Upper lobe of left lung (tissue), 6 donors: ENCODE data around the gene DSTN. TPM values are rescaled to one million over a fixed set of nuclear protein-coding genes. Genes with fewer than 3 reads are reported as not detected.
A peak's percentile ranks its signal among the peaks of the same experiment; 100 is the strongest.

Source experiments
- ATAC-seq, 2 donors: fragments of 200-7000 bp; cut with Tn5 transposase; one replicate each; pipeline ENCODE4 v1.9.1; 2022; ENCODE audit warnings: mild to moderate bottlenecking in 2 of 2, moderate library complexity in 2 of 2; ENCODE audit not compliant: low FRiP score in 2 of 2
- DNase-seq, 2 donors: peaks; one replicate each; pipeline ENCODE4 v3.0.0-alpha.2; 2019 to 2020
- H3K27ac ChIP-seq, 4 donors: fragments of 200-600 bp; sonication (generic); one replicate each; pipeline ENCODE4 v1.5.1; 2016 to 2019
- H3K27me3 ChIP-seq, 4 donors: fragments of 200-600 bp; sonication (generic); one replicate each; pipeline ENCODE4 v1.5.1; 2017 to 2019
- H3K36me3 ChIP-seq, 4 donors: fragments of 200-600 bp; sonication (generic); one replicate each; pipeline ENCODE4 v1.5.1; 2016 to 2019
- H3K4me1 ChIP-seq, 4 donors: fragments of 200-600 bp; sonication (generic); one replicate each; pipeline ENCODE4 v1.5.1; 2018 to 2019
- H3K4me3 ChIP-seq, 4 donors: fragments of 200-600 bp; sonication (generic); one replicate each; pipeline ENCODE4 v1.5.1; 2017 to 2019; ENCODE audit warnings: mild to moderate bottlenecking in 2 of 4, moderate library complexity in 1 of 4
- H3K9me3 ChIP-seq, 4 donors: fragments of 200-600 bp; sonication (generic); one replicate each; pipeline ENCODE4 v1.5.1; 2018 to 2019
- CTCF ChIP-seq, 6 experiments: fragments of 450-650 bp in 4 of 6; fragments of 200-600 bp in 2 of 6; sonication (generic) in 2 of 6; IDR thresholded peaks; one replicate each; pipeline ENCODE4 v1.5.1; 2016 to 2019; ENCODE audit warnings: antibody characterized with exemption in 6 of 6
- EP300 ChIP-seq, 4 donors: sonication (generic); formaldehyde crosslinking; IDR thresholded peaks; one replicate each; pipeline ENCODE4 v1.5.1; 2017; ENCODE audit warnings: antibody characterized with exemption in 4 of 4, control low read depth in 2 of 4
- POLR2A ChIP-seq, 4 donors: fragments of 450-650 bp; IDR thresholded peaks; one replicate each; pipeline ENCODE4 v1.5.1; 2016 to 2017; ENCODE audit warnings: antibody characterized with exemption in 4 of 4, mild to moderate bottlenecking in 2 of 4
- POLR2AphosphoS5 ChIP-seq, 2 donors: sonication (generic); formaldehyde crosslinking; IDR thresholded peaks; one replicate each; pipeline ENCODE4 v1.5.1; 2017; ENCODE audit warnings: antibody characterized with exemption in 2 of 2
- WGBS, 2 donors: methylation state at CpG; one replicate each; pipeline ENCODE4 v1.1.5; 2017 to 2018; 5-methylcytosine and 5-hydroxymethylcytosine counted together
- total RNA-seq, 6 donors: library from RNA; depleted of rRNA in 4 of 6; stranded (reverse); fragments of >200 nt in 4 of 6; gene quantifications; one replicate each; pipeline versions ENCODE4 v1.1.0 to v1.2.1, GENCODE V29; 2016 to 2021
- donor health status: DM: no; HTN: no; CAD: no; lungs with moderate emphysema.
- donor health status: DM: no; HTN: yes; CAD: no; lungs with severe emphysema.

Gene DSTN
- total RNA-seq, 6 donors from 2014 or later = 235 to 735 (median 513) TPM

GRCh38 chr20:17566345-17566744 is 3.5 kb upstream of the DSTN start:
- no peaks in the 10 kb centered on the region for H3K36me3 ChIP-seq
- 93 to 95% methylated on average over 3 of the region's 3 CpGs for WGBS, 2 donors
- no peak overlapping the region for H3K4me3 ChIP-seq
- DNase-seq = no peak
- no peaks in the 10 kb centered on the region for H3K9me3 ChIP-seq
- H3K4me1 ChIP-seq = peaks cover 5 to 22% (median 19%) of the 10 kb centered on the region in 4 donors
- ATAC-seq = no peak
- TF ChIP-seq POLR2A (IDR thresholded peaks at IDR 0.05) = no peak
- no peak for TF ChIP-seq CTCF (IDR thresholded peaks at IDR 0.05)
- no peak for TF ChIP-seq EP300 (IDR thresholded peaks at IDR 0.05)
- no peak for TF ChIP-seq POLR2AphosphoS5 (IDR thresholded peaks at IDR 0.05)
- no peaks in the 10 kb centered on the region for H3K27me3 ChIP-seq
- peak overlapping the region in 3 of 4 donors; percentile 9 to 98 (median 54) for H3K27ac ChIP-seq

- no peak for DNase-seq
- ATAC-seq = no peak
- Histone ChIP-seq H3K36me3 (no peaks in the 10 kb centered on the region), H3K27me3 (no peaks in the 10 kb centered on the region), H3K4me1 (peaks cover 13 to 33% (median 22%) of the 10 kb centered on the region in 4 donors), H3K9me3 (no peaks in the 10 kb centered on the region), H3K4me3 (peak overlapping the region in 3 of 4 donors; percentile 87 to 94 (median 90)), H3K27ac (peak overlapping the region; percentile 98 to 100 (median 98))
- TF ChIP-seq POLR2A (IDR thresholded peaks at IDR 0.05) (peak in 1 of 4 donors; percentile 35), EP300 (IDR thresholded peaks at IDR 0.05) (no peak), POLR2AphosphoS5 (IDR thresholded peaks at IDR 0.05) (no peak)
- 65 to 67% methylated on average over 6 of the region's 6 CpGs for WGBS, 2 donors
Measured at GRCh38 chr20:17568045-17568788, 1.7 kb upstream of the DSTN start.

GRCh38 chr20:17568972-17569521 is 828 bp upstream of the DSTN start:
- TF ChIP-seq EP300 (IDR thresholded peaks at IDR 0.05) (peak in 2 of 4 donors; percentile 1 to 67), POLR2AphosphoS5 (IDR thresholded peaks at IDR 0.05) (peak; percentile 53 to 92), POLR2A (IDR thresholded peaks at IDR 0.05) (peak in 3 of 4 donors; percentile 59 to 74 (median 71)), CTCF (IDR thresholded peaks at IDR 0.05) (no peak)
- H3K36me3 ChIP-seq = peaks cover 0 to 2% (median 0%) of the 10 kb centered on the region in 4 donors
- peaks cover 17 to 36% (median 27%) of the 10 kb centered on the region in 4 donors for H3K4me1 ChIP-seq
- H3K27ac ChIP-seq = peak overlapping the region; percentile 98 to 100 (median 98)
- peak; percentile 89 to 92 for ATAC-seq
- H3K4me3 ChIP-seq = peak overlapping the region in 3 of 4 donors; percentile 87 to 94 (median 90)
- DNase-seq = peak; percentile 90 to 93
- WGBS, 2 donors = 1 to 3% methylated on average over 35 to 37 of the region's 38 CpGs
- no peaks in the 10 kb centered on the region for H3K27me3 ChIP-seq
- no peaks in the 10 kb centered on the region for H3K9me3 ChIP-seq

- DNase-seq = peak in 1 of 2 donors; percentile 53
- Histone ChIP-seq H3K36me3 (peaks cover 0 to 6% (median 0%) of the 10 kb centered on the region in 4 donors), H3K4me1 (peaks cover 20 to 41% (median 32%) of the 10 kb centered on the region in 4 donors), H3K9me3 (no peaks in the 10 kb centered on the region), H3K4me3 (peak overlapping the region; percentile 87 to 98 (median 92)), H3K27ac (peak overlapping the region; percentile 98 to 100 (median 98)), H3K27me3 (no peaks in the 10 kb centered on the region)
- WGBS, 2 donors = 1% methylated on average over 11 to 43 of the region's 43 CpGs
- peak; percentile 13 to 53 for ATAC-seq
- TF ChIP-seq CTCF (IDR thresholded peaks at IDR 0.05) = peak in 1 of 6 experiments; percentile 26
- TF ChIP-seq POLR2A (IDR thresholded peaks at IDR 0.05) = peak in 2 of 4 donors; percentile 11 to 12
- TF ChIP-seq EP300 (IDR thresholded peaks at IDR 0.05) = no peak
Measured at GRCh38 chr20:17570347-17571152, 675 bp downstream of the DSTN start.
